Fibroblast of the conjunctiva (primary cell): ENCODE results near the gene HIVEP2.
A peak's percentile ranks its signal among the peaks of the same experiment; 100 is the strongest.

Experiments
- DNase-seq: peaks from one replicate; pipeline ENCODE4 v3.0.0-alpha.2; 2010; ENCODE audit warnings: low read depth

Gene HIVEP2

DNA sequence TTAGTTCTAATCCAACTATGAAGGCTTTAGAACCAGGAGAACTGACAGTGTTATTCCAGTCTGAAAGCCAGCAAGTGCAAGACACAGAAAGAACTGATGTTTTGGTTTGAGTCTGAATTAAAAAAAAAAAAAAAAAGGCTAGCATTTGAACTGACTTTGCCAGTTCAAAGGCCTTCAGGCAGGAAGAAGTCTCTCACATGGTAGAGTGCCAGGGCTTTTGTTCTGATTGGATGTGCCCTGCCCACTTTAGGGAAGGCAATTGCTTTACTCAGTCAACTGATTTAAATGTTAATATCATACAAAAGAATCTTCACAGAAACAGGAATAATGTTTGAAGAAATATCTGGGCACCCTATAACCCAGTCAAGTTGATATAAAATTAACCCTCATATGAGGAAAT lies 212.2 kb downstream of the HIVEP2 start:
- DNase-seq, result no peak

DNA sequence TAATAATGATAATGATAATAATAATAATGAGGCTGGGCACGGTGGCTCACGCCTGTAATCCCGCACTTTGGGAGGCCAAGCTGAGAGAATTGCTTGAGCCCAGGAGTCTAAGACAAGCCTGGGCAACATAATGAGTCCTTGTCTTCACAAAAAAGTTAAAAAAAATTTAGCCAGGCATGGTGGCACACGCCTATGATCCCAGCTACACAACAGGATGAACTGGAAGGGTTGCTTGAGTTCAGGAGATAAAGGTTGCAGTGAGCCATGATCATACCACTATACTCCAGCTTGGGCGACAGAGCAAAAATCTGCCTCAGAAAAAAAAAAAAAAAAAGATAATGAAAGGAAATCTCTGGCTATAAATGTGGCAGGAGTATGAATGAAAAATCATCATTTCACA lies 213.4 kb downstream of the HIVEP2 start:
- no peak for DNase-seq

DNA sequence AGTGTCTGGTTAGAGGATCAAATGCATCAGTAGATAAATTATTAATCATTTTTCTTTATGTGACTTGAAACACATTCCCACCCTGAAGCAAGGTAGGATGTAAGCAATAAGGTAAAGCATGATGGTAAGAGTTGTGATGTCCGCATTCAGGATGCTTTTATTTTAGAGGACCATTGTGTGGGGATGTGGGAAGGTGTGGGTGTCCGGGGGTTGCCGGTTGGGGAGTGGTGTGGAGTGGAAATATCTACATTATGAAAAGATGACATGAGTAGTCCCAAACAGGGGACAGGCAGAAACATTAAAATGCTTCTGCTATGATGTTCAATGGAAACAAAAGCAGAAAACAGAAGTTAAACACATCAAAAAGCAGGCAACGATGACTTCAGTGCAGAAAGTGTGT lies 215.4 kb downstream of the HIVEP2 start:
- DNase-seq, result no peak

DNA sequence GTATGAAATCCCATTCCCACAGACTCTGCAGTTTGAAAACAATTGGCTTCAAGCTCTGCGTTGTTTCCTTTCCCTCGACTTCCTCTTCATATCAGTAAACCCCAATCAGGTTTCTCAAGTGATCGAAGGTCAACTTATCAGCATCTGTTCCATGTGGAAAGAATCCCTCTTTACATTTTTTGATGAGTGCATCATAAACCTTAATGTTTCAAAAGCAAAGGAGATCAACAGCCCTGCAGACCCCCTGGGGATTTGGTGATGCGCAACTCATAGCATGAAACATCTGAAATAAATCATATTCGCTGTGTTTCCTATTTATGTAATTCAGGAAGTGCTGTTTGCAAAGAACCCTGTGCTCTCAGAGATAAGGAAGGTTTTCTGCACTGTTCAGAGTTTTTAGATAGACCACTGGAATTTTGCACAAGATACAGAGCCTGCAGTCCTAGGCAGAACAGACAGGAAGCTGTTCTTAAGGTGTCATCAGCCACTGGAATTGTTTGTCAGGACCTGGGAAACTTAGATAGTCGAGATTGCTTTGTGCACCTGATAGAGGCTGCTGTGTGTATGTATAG lies 216.0 kb downstream of the HIVEP2 start:
- DNase-seq, result peak; percentile 35

DNA sequence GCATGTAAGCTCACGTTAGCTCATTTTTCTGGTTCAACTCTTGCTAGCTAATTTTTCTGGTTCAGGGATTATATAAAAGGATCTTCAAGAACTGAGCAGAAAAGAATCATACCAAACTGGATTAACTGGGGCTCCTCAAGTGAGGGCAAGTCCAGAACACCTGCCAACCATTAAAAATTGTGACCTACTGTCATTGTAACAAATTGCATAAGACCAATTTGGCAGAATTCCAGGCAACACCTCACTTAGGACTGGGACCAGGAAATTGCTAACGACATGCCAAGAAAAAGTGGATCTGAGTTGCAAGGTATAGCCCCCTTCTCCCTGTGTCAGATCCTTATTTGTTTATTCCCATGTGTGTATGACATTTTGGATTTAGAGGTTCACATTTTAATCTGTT lies 216.6 kb downstream of the HIVEP2 start:
- DNase-seq, result no peak

DNA sequence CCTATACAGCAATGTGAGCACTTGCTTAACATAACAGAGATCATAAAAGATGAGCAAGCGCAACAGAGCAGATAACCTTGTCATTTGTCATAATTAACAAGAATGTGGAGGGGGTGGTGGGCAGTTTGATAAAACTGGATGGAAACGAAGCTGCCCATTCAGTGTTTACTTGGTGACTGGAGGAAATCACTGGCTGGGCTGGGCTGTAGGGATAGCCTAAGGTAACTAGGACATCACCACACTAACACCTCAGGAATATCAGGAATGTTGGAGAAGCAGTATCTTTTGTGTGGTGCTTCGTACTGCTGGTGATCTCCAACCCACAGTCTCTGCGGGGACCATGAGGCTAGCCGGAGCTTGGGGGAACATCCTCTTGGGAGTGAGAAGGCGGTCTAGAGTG lies 218.4 kb downstream of the HIVEP2 start:
- no peak for DNase-seq

DNA sequence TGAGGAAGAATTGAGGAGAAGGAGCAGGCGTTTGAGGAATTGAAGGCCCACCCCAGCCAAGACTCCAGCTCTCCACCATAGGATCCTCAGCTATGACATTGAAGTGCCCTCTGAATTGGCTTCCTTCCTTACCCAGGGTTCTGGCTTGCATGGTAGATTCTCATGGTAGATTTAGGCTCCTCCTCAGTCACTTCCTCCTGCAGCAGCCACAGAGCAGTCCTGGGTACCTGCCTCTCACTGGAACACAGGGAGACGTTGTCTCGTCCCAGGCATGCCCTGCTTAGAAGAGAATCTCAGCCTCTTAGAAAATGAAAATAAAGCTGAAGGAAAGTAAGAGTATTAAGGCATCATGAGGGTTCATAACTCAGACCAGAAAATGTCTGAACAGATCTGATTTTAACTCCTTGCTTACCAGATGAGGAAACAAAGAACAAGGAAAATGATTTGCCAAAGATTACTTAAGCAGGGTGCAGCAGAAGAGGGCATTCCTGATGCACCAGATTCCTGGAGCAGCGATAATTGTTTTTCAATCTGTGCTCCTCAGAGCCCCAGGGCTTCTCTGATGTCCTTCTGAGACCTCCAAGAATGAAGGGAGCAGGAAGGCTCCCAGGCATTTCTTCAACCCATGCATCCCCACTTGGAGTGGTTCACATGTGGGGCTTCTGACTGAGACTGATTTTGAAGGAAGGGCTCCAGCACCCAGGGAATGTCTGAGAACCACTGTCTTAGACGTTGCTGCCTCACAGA lies 219.8 kb downstream of the HIVEP2 start:
- DNase-seq, result no peak

DNA sequence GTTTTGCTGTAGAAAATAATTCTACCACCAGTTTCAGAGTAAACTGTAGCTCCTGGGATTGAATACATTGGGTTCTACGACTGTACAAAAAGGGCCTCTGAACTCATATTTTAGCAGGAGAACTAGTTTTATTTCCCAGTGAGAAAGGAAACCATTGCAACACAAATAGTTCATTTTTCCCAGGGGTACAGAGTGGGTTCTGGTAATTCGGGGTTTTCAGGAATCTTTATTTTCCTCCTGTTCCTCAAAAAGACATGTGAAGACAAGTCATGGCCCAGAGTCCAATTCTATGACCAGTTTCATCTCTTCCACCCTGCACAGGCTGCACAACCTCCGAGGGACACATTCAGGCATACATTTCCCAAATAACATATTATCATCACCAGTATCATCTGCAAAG lies 222.1 kb downstream of the HIVEP2 start:
- no peak for DNase-seq

DNA sequence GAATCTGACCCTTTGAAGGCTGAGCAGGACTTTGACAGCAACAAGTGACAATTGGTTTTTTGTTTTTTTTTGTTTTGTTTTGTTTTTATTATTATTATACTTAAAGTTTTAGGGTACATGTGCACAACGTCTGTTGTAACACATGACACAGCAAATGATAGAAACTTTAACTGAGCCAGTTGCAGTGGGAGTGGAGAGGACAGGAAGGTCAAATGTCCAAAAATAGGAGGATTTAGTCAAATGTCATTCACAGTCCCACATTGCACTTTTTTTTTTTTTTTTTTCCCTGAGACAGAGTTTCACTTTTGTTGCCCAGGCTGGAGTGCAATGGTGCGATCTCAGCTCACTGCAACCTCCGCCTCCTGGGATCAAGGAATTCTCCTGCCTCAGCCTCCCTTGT lies 223.0 kb downstream of the HIVEP2 start:
- no peak for DNase-seq

DNA sequence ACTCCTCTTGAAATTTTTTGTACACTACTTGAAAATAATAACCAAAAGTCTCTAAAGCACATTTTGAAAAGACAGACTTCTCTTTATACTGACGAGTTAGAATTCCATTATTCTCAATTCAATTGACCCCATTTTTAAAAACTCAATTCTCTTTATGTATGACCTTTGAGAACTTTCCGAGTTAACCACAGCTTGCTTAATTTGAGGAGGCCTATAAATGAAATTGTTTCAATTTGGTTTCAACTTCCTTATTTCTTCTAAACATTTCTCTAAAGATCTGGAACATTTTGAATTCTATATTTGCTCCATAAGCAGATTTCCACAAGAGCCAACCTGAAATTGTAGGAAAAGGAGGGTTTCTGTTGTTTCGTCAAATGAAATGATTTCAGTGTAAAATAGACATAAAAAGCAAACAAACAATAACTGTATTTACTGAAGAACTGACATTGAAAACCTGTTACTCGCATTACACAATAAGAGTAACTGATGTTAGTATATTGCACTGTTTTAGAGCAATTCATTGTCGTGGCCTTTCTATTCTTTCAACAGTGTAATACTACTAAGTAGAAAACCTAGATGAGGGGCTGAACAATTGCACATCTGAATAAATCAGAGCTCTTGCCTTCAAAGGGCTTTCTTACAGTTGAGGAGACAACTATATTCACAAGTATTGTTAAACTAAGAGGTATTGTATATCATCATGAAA lies 223.6 kb downstream of the HIVEP2 start:
- no peak for DNase-seq

DNA sequence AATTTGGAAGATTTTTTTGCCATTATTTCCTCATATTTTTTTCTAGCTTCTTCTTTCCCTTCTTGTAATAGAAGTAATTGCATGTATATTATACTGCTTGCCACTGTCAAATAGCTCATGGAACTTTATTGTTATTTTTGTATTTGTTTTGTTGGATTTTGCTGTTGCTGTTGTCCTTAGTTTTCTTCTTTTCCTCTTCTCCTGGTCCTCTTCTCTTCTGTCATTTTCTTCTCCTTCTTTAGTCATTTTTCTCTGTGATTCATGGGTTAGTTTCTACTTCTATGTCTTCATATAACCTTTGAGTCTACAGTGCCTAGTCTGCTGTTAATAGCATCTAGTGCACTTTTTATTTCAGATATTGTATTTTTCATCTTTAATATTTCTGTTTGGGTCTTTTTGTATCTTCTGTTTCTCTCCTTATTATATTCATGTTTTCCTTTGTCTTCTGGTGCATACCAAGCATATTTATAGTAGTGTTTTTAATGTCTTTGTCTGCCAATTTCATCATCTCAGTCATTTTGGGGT lies 226.2 kb downstream of the HIVEP2 start:
- no peak for DNase-seq

DNA sequence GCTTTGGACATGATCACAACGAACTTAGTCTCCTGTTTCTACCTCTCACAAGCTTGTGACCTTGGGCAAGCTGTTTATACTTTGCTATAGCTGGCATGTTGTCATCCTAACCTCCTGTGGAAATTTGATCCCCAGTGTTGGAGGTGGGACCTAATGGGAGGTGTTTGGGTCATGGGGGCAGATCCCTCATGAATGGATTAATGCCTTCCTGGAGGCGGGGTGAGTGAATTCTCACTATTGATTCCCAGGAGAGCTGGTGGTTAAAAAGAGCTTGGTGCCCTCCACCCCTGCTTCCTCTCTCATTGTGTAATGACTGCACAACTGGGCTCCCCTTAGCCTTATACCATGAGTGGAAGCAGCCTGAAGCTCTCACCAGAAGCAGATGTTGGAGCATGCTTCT lies 228.9 kb downstream of the HIVEP2 start:
- no peak for DNase-seq

DNA sequence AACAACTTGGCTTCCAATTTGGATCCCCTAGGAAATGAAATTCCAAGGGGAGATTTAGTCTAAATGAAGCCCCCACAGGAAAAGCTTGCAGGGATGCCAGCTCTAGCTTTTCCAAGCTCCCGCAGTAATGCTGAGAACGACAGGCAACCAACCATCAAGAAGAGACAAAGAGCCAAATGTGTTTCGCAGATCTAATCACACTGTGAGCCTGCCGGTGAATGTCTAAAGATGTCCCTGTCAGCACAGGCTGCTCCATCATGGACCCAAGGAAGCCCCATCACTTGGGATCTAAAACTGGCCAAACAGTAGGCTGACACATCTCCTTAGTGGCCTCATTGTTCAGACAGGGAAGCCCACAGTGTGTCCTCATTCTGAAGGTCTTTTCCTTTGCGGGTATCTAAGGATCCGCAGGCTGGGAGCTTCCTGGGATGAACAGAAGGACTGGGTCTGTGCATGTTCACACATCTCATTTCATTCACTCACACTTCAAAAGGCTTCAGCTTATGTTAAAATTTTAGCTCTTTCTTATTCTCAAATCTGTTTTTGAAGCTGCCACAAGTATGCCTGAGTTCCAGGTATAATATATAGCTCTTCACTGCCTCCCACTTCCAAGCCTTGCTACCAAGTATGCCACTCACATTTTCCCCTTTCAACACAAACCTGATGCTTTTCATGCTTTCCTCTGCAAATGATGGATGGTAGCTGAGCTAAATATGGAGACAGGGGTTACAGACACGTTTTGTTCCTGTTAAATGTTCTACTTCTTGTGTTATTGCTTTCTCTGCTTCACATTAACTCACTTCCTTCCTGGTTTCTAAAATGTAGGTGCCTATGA lies 229.8 kb downstream of the HIVEP2 start:
- no peak for DNase-seq

DNA sequence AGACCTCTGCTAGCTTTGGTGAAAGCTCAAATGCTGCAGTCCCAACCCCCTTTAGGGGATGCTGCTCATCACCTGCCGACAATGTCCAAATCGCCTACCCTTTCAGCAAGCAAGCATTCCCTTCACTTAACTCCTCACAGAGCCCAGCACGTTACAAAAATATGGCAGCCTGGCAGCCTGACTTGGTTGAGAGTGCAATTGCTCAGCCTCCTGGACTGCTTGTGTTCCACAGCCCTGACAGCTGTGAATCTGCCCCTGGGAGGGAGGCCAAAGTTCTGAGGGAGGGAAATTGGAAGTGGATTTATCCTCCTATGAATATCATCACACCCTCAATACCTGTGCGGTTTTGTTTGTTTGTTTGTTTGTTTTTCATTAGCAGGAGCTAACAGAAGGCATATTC lies 231.0 kb downstream of the HIVEP2 start:
- no peak for DNase-seq

DNA sequence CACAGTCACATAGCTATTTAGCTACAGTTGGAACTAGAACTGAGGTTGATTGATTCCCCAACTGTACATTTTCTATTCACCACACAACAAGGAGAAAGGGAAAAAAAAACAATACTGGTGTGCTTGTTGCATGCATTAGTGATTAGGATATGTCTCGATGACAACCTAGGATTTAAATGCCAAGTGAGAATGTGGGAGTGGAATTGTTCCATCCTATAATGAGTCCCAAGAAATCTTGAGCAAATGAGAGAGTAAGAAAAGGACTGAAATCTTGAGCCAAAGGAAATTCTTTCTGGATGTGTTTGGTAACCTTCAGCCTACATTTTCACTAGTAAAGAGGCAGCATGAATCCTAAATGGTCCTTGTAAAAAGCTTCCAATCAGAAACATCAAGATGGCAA lies 232.7 kb downstream of the HIVEP2 start:
- DNase-seq, result no peak

DNA sequence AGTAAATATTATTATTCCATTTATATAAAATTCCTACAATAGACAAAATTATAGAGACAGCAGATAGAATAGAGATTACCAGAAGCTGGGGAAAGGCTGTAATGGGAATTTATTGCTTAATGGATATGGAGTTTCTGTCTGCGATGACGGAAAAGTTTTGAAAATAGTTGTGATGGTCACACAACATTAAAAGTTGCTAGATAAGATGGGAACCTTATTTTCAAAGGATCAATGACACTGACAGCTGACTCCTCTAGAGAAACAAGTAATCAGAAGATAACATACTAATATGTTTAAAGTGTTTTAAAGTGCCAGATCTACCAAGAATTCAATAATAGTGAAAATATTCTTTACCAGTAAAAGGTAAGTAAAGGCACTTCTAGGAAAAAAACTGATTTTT lies 236.3 kb downstream of the HIVEP2 start:
- DNase-seq, result no peak

DNA sequence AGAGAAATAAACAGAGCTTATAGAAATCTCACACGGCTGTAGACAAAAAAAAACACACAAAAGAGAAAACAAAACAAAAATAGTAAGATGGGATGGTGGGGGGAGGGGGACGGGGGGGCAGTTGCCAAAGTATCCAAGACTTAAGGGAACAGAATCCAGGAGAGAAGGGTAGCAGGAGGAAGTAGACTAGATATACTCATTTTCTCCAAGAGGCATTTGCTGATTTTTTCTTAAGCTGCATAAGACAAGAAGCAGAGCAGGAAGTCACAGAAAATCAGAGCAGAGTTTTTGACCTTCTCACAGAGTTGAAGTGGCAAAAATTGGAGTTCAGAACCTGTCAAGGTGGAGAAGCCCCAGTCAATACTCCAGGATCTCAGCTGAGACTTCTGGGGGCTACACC lies 237.7 kb downstream of the HIVEP2 start:
- no peak for DNase-seq

DNA sequence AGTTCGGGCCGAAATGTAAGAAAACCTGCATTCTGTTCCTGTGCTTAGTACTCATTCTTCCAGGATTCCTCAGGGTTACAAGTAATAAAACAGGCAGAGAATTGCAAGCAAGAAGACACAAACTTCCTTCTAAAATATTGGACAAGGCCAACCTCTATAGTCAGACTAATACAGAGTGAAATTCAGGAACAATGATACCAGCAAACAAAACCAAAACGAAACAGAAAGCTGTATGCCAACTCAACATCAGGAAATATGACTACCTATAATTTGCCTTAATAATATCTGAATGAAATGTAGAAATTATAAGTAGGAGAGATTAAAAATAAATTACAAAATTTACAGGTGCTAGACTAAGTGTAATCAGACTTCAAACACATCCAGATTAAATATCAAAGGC lies 238.8 kb downstream of the HIVEP2 start:
- no peak for DNase-seq

DNA sequence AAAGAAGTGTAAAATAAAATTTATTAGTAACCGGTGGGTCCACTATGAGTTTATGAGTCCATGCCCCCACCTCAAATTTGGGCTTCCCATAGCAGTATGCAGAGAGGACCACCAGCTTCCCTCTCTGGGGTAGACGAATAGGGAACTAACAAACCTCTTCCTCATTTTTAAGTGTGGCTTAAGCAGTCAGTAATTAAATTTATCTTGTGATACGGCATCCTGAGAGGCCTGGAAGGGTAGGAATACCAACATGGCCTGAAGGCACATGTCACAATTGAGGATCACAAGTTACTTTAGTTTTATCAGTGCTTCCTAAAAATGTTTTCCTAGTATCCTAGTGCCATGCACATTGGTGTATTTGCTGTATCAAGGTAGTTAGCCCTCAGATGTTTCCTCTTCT lies 239.9 kb downstream of the HIVEP2 start:
- DNase-seq, result no peak

DNA sequence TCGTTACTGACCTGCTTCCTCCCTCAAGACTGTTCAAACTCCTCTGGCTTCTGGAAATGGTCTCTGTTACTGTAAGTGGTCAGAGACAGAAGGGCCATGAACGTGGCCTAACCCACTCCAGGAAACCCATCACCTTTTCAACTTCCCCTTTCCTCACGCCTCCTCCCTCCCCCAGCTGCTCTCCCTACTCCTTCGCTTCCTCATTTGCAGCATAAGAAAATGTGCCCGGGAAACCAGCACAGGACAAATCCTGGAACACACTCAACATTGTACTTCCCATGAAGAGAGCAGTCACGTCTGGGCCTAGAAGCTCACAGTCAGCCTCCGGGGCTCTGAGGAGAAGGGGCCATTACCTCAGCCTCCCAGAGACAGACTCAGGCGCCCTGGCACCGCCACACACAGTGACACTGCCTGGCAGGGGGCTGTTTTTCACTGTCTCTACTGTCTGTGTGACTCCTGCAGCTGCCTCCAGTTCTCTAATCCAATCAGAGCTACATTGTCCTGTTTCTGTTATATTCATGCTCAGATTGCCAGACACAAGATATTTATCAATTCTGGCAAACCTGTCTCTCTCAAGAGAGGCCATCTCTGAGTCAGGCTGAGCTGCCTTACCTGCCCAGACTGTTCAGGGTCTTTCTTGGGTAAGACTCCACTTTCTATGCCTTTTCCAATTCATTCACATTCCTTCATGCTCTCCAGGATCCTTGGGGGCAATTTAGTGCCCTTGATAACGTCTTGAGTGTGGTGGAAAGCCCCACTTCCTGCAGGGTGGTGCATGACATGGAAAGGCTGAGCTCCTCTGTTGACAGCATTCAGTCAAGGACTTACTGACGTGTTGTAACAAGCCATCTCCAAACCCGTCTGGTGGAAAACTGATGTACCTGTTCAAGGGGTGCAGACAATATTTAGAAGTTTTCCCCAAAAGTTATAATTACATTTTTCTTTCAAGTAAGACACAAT lies 242.2 kb downstream of the HIVEP2 start:
- DNase-seq, result no peak
